WTC11 (cell line): ENCODE results near the gene CLP1. TPM values are rescaled to one million over a fixed set of nuclear protein-coding genes. Genes with fewer than 3 reads are reported as not detected.

Source experiments
- ATAC-seq: fragments of 200-7000 bp; cut with Tn5 transposase; 2 replicates; pipeline ENCODE4 v1.10.0; 2021; ENCODE audit warnings: mild to moderate bottlenecking, moderate library complexity
- CTCF ChIA-PET: fragments of 300-600 bp; sonication (Branson Sonifier 250); formaldehyde crosslinking; loops from one replicate; lab custom pipeline; 2021; ENCODE audit warnings: antibody characterized with exemption; lab: Charles Lee
- POLR2A ChIA-PET: fragments of 350-600 bp; sonication (Branson Sonifier 250); formaldehyde crosslinking; loops from one replicate; lab custom pipeline; 2021; ENCODE audit warnings: antibody characterized with exemption; lab: Charles Lee
- DNase-seq: peaks from one replicate; pipeline ENCODE4 v3.0.0; 2021; ENCODE audit warnings: low spot score
- H3K27ac Mint-ChIP-seq: 2 replicates; pipeline ENCODE4 v1.8.0; 2021; ENCODE audit warnings: mixed read lengths
- H3K27me3 Mint-ChIP-seq: 2 replicates; pipeline ENCODE4 v1.8.0; 2021; ENCODE audit warnings: low read depth, mild to moderate bottlenecking, moderate library complexity, mixed read lengths
- H3K36me3 Mint-ChIP-seq: 2 replicates; pipeline ENCODE4 v1.8.0; 2021; ENCODE audit warnings: mixed read lengths
- H3K4me1 Mint-ChIP-seq: 2 replicates; pipeline ENCODE4 v1.8.0; 2022; ENCODE audit warnings: mixed read lengths
- H3K4me3 Mint-ChIP-seq: 2 replicates; pipeline ENCODE4 v1.8.0; 2021; ENCODE audit warnings: mild to moderate bottlenecking, moderate library complexity, mixed read lengths
- H3K9me3 Mint-ChIP-seq: 2 replicates; pipeline ENCODE4 v1.8.0; 2021; ENCODE audit warnings: mixed read lengths
- ARID4B ChIP-seq: sonication (generic); formaldehyde crosslinking; IDR thresholded peaks from 2 replicates; pipeline ENCODE4 v1.8.0; 2023; ENCODE audit warnings: missing genetic modification reagents, mild to moderate bottlenecking, borderline replicate concordance
- ATF6 ChIP-seq: sonication (generic); formaldehyde crosslinking; IDR thresholded peaks from 2 replicates; pipeline ENCODE4 v1.8.1; 2023; ENCODE audit warnings: mild to moderate bottlenecking, missing genetic modification reagents
- CTCF ChIP-seq: fragments of 200-600 bp; IDR thresholded peaks from 2 replicates; pipeline ENCODE4 v1.8.0; 2022; ENCODE audit warnings: antibody characterized with exemption
- E2F5 ChIP-seq: sonication (generic); formaldehyde crosslinking; IDR thresholded peaks from 2 replicates; pipeline ENCODE4 v1.8.1; 2022; ENCODE audit warnings: mild to moderate bottlenecking, moderate library complexity, missing genetic modification reagents
- ELF4 ChIP-seq: sonication (generic); formaldehyde crosslinking; IDR thresholded peaks from 2 replicates; pipeline ENCODE4 v1.8.1; 2022; ENCODE audit warnings: low read depth, mild to moderate bottlenecking, moderate library complexity, missing genetic modification reagents
- FOXP1 ChIP-seq: sonication (generic); formaldehyde crosslinking; IDR thresholded peaks from 2 replicates; pipeline ENCODE4 v1.8.0; 2022; ENCODE audit warnings: missing genetic modification reagents, mild to moderate bottlenecking, moderate library complexity, borderline replicate concordance
- FOXP4 ChIP-seq: sonication (generic); formaldehyde crosslinking; IDR thresholded peaks from 2 replicates; pipeline ENCODE4 v1.8.0; 2022; ENCODE audit warnings: mild to moderate bottlenecking, missing genetic modification reagents
- GTF2I ChIP-seq: fragments of 250-450 bp; sonication (Bioruptor Pico); conservative IDR thresholded peaks from 2 replicates; pipeline ENCODE4 v1.4.0; 2021; ENCODE audit warnings: mild to moderate bottlenecking
- IRF2 ChIP-seq: sonication (generic); formaldehyde crosslinking; IDR thresholded peaks from 2 replicates; pipeline ENCODE4 v1.8.0; 2022; ENCODE audit warnings: low read depth, missing genetic modification reagents, borderline replicate concordance
- JAZF1 ChIP-seq: fragments of 250-450 bp; sonication (Bioruptor Pico); IDR thresholded peaks from 2 replicates; pipeline ENCODE4 v1.9.0; 2021; ENCODE audit warnings: moderate library complexity, mild to moderate bottlenecking, inconsistent platforms
- OVOL2 ChIP-seq: fragments of 250-450 bp; sonication (Bioruptor Pico); IDR thresholded peaks from 2 replicates; pipeline ENCODE4 v1.9.0; 2021; ENCODE audit warnings: mild to moderate bottlenecking, borderline replicate concordance
- PRRX2 ChIP-seq: fragments of 250-450 bp; sonication (Bioruptor Pico); IDR thresholded peaks from 2 replicates; pipeline ENCODE4 v1.8.0; 2021; ENCODE audit warnings: mild to moderate bottlenecking
- RELA ChIP-seq: sonication (generic); formaldehyde crosslinking; IDR thresholded peaks from 2 replicates; pipeline ENCODE4 v1.8.1; 2022; ENCODE audit warnings: missing genetic modification reagents, mild to moderate bottlenecking, borderline replicate concordance
- SMAD3 ChIP-seq: sonication (generic); formaldehyde crosslinking; IDR thresholded peaks from 2 replicates; pipeline ENCODE4 v1.8.0; 2022; ENCODE audit warnings: missing genetic modification reagents, mild to moderate bottlenecking, borderline replicate concordance
- SOX15 ChIP-seq: fragments of 250-450 bp; sonication (Bioruptor Pico); IDR thresholded peaks from 2 replicates; pipeline ENCODE4 v1.9.0; 2021; ENCODE audit warnings: mild to moderate bottlenecking
- TEAD1 ChIP-seq: sonication (generic); formaldehyde crosslinking; IDR thresholded peaks from 2 replicates; pipeline ENCODE4 v1.8.0; 2022; ENCODE audit warnings: mild to moderate bottlenecking, missing genetic modification reagents
- USF2 ChIP-seq: sonication (generic); formaldehyde crosslinking; IDR thresholded peaks from 2 replicates; pipeline ENCODE4 v1.8.1; 2023; ENCODE audit warnings: mild to moderate bottlenecking, missing genetic modification reagents, moderate library complexity
- ZNF263 ChIP-seq: sonication (generic); formaldehyde crosslinking; IDR thresholded peaks from 2 replicates; pipeline ENCODE4 v1.8.1; 2022; ENCODE audit warnings: low read depth, mild to moderate bottlenecking, moderate library complexity, missing genetic modification reagents
- ZNF396 ChIP-seq: fragments of 250-450 bp; sonication (Bioruptor Pico); IDR thresholded peaks from 2 replicates; pipeline ENCODE4 v1.8.0; 2021; ENCODE audit warnings: mild to moderate bottlenecking, moderate library complexity, borderline replicate concordance
- ZNF416 ChIP-seq: fragments of 250-450 bp; sonication (Bioruptor Pico); IDR thresholded peaks from 2 replicates; pipeline ENCODE4 v1.9.0; 2021; ENCODE audit warnings: mild to moderate bottlenecking, inconsistent platforms
- ZNF532 ChIP-seq: fragments of 250-450 bp; sonication (Bioruptor Pico); IDR thresholded peaks from 2 replicates; pipeline ENCODE4 v1.9.0; 2021; ENCODE audit warnings: mild to moderate bottlenecking, borderline replicate concordance
- total RNA-seq: library from RNA; stranded (reverse); gene quantifications from 3 replicates; pipeline ENCODE4 v1.2.3, GENCODE V29; 2021

CLP1 gene
- total RNA-seq, 1 experiment from 2014 or later, result 26.3 TPM

GRCh38 chr11:57638811-57639320, 18.7 kb upstream of the CLP1 start:
- Mint-ChIP-seq H3K27ac (peak overlapping the region; percentile 99), H3K4me3 (peak overlapping the region; percentile 96), H3K36me3 (peaks cover 39% of the 10 kb centered on the region), H3K9me3 (no peaks in the 10 kb centered on the region), H3K4me1 (peaks cover 55% of the 10 kb centered on the region), H3K27me3 (peaks cover 12% of the 10 kb centered on the region)
- ATAC-seq, result no peak
- ChIA-PET POLR2A (interaction anchor here (0.6 to 6.6 kb wide), 22 partner anchors 8 to 328 kb away, joined by 3 to 115 read pairs (median 5); partner anchors contain the start of genes SELENOH, SERPING1, SLC43A1 and UBE2L6), CTCF (interaction anchor here (0.9 to 7.6 kb wide), 12 partner anchors 9 to 178 kb away, joined by 3 to 363 read pairs (median 12); partner anchors contain the start of genes RTN4RL2, SERPING1 and UBE2L6)
- peak; percentile 44 for DNase-seq
- TF ChIP-seq ZNF532 (CRISPR knock-in tag) (0 out of 2 replicates have a peak, but pooled peaks have one; percentile 44), FOXP4 (CRISPR knock-in tag) (no peak), FOXP1 (CRISPR knock-in tag) (no peak), E2F5 (CRISPR knock-in tag) (no peak; the same call in 1 of the 2 replicates), USF2 (no peak), ELF4 (CRISPR knock-in tag) (no peak), RELA (CRISPR knock-in tag) (no peak), ARID4B (no peak), CTCF (no peak), IRF2 (CRISPR knock-in tag) (no peak), PRRX2 (CRISPR knock-in tag) (0 out of 2 replicates have a peak, but pooled peaks have one; percentile 51), OVOL2 (no peak), JAZF1 (CRISPR knock-in tag) (no peak), ZNF396 (CRISPR knock-in tag) (no peak), GTF2I (no peak), ZNF416 (CRISPR knock-in tag) (peak; percentile 23; the same call in 1 of the 2 replicates), SMAD3 (CRISPR knock-in tag) (no peak; the same call in 1 of the 2 replicates), ZNF263 (CRISPR knock-in tag) (no peak), SOX15 (CRISPR knock-in tag) (no peak), TEAD1 (CRISPR knock-in tag) (no peak), ATF6 (CRISPR knock-in tag) (no peak)
